HepG2 (cell line): Measurements from ENCODE around the gene LURAP1L. TPM values are rescaled to one million over a fixed set of nuclear protein-coding genes. Genes with fewer than 3 reads are reported as not detected.

Experiments
- ATAC-seq: fragments of 200-7000 bp; cut with Tn5 transposase; 3 replicates; pipeline ENCODE4 v1.9.1; 2020; ENCODE audit warnings: mild to moderate bottlenecking, moderate library complexity
- BruUV-seq: library from RNA; stranded (reverse); fragments of 400-500 nt; replicated peaks from 2 replicates; lab custom pipeline; 2021; lab: Mats Ljungman, UMichigan
- CTCF ChIA-PET: fragments of 300-600 bp; formaldehyde crosslinking; extraction: SDS; loops from one replicate; lab custom pipeline; 2021; ENCODE audit warnings: low total read pairs, inconsistent platforms, low intra/inter-chr PET ratio; lab: Yijun Ruan, JAX
- POLR2A ChIA-PET: fragments of 350-600 bp; sonication (Branson Sonifier 250); formaldehyde crosslinking; loops from one replicate; lab custom pipeline; 2020; ENCODE audit warnings: antibody characterized with exemption, inconsistent platforms; lab: Yijun Ruan, JAX
- DNase-seq: peaks from one replicate; pipeline ENCODE4 v3.0.0-alpha.2; 2015; ENCODE audit warnings: low spot score
- FAIRE-seq: peaks from 3 replicates; lab custom pipeline; 2011; peaks lifted over from hg19 to GRCh38; lab: Jason Lieb, UNC
- H2AFZ ChIP-seq: one replicate; pipeline ENCODE4 v1.6.1; 2011; ENCODE audit warnings: low read length, inconsistent platforms
- H3K27ac ChIP-seq: fragments of 300-600 bp; 3 replicates; pipeline ENCODE4 v1.8.0; 2011; ENCODE audit warnings: mixed run types, mild to moderate bottlenecking, mixed read lengths, low read length, inconsistent platforms; ENCODE audit not compliant: insufficient read depth; ENCODE audit errors: extremely low read length
- H3K27me3 ChIP-seq, 2 experiments: fragments of 200-600 bp in 1 of 2; 2 replicates in 1 of 2; 3 replicates in 1 of 2; pipeline versions ENCODE4 v1.6.0 to v1.8.0; 2011; ENCODE audit warnings: low read length in 2 of 2, mild to moderate bottlenecking in 2 of 2, moderate library complexity in 2 of 2, inconsistent platforms in 1 of 2; ENCODE audit not compliant: insufficient read depth in 2 of 2, control insufficient read depth in 1 of 2
- H3K36me3 ChIP-seq, 2 experiments: fragments of 200-600 bp in 1 of 2; replicated peaks in 1 of 2; 2 replicates in 1 of 2; 3 replicates in 1 of 2; pipeline versions ENCODE4 v1.5.1 to v1.8.0; 2011; ENCODE audit warnings: low read length in 2 of 2, inconsistent platforms in 1 of 2; ENCODE audit not compliant: insufficient read depth in 2 of 2, control insufficient read depth in 1 of 2
- H3K4me1 ChIP-seq: 2 replicates; pipeline ENCODE4 v1.5.1; 2012; ENCODE audit warnings: low read length, inconsistent platforms; ENCODE audit not compliant: insufficient read depth
- H3K4me2 ChIP-seq: 2 replicates; pipeline ENCODE4 v1.6.0; 2011; ENCODE audit warnings: low read depth, low read length, inconsistent platforms
- H3K4me3 ChIP-seq, 3 experiments: fragments of 200-600 bp in 1 of 3; sonication (generic), shearing (Covaris generic) in 1 of 3; replicated peaks in 1 of 3; 2 replicates each; pipeline ENCODE4 v1.5.1; 2011 to 2016; ENCODE audit warnings: low read length in 3 of 3, inconsistent platforms in 2 of 3, low read depth in 2 of 3, mild to moderate bottlenecking in 2 of 3, control low read depth in 1 of 3, mixed read lengths in 1 of 3; ENCODE audit not compliant: insufficient read depth in 1 of 3
- H3K79me2 ChIP-seq: one replicate; pipeline ENCODE4 v1.6.1; 2011; ENCODE audit warnings: low read length, inconsistent platforms; ENCODE audit not compliant: insufficient read depth
- H3K9ac ChIP-seq: 2 replicates; pipeline ENCODE4 v1.6.0; 2011; ENCODE audit warnings: mild to moderate bottlenecking, low read depth, low read length, inconsistent platforms; ENCODE audit not compliant: insufficient read depth
- H3K9me3 ChIP-seq: 2 replicates; pipeline ENCODE4 v1.5.1; 2012; ENCODE audit warnings: mild to moderate bottlenecking, low read length
- H4K20me1 ChIP-seq: 2 replicates; pipeline ENCODE4 v1.6.0; 2011; ENCODE audit warnings: inconsistent platforms, mild to moderate bottlenecking, low read length, moderate library complexity; ENCODE audit not compliant: insufficient read depth
- MEIS1 ChIP-seq: sonication (generic); formaldehyde crosslinking; IDR thresholded peaks from 2 replicates; pipeline ENCODE4 v1.9.0; 2021; ENCODE audit warnings: mild to moderate bottlenecking, missing genetic modification reagents, moderate library complexity, borderline replicate concordance
- SIN3A ChIP-seq: IDR thresholded peaks from 2 replicates; pipeline ENCODE4 v1.6.1; 2011; ENCODE audit warnings: low read depth, mild to moderate bottlenecking, control low read depth, low read length, borderline replicate concordance
- ZBTB7B ChIP-seq: sonication (generic); formaldehyde crosslinking; IDR thresholded peaks from 2 replicates; pipeline ENCODE4 v1.4.0; 2020; ENCODE audit warnings: missing genetic modification reagents
- ZNF205 ChIP-seq: IDR thresholded peaks from 2 replicates; pipeline ENCODE4 v1.6.1; 2018; ENCODE audit warnings: missing biosample characterization, missing genetic modification reagents
- ZNF746 ChIP-seq: sonication (generic); formaldehyde crosslinking; IDR thresholded peaks from 2 replicates; pipeline ENCODE4 v1.8.0; 2022; ENCODE audit warnings: mild to moderate bottlenecking, missing genetic modification reagents
- WGBS: methylation state at CpG from one replicate; pipeline ENCODE4 v1.1.6; 2017; ENCODE audit warnings: low lambda C conversion rate; 5-methylcytosine and 5-hydroxymethylcytosine counted together
- in situ Hi-C: cut with HindIII; loops from 2 replicates; pipeline ENCODE4 v1.10.0; 2017; ENCODE audit warnings: low pct_unique_long_range_greater_than_20kb; ENCODE audit not compliant: extremely low pct_ligation_motif_present
- intact Hi-C: fragments of 100-400 bp; cut with micrococcal nuclease; formaldehyde crosslinking; loops from one replicate; pipeline ENCODE4 v1.10.0; 2022; ENCODE audit not compliant: unreplicated experiment
- polyA plus RNA-seq, 8 experiments: library from polyadenylated mRNA; depleted of rRNA in 3 of 8; stranded (reverse) in 7 of 8; unstranded in 1 of 8; fragments of >200 nt; fragmentation: Illumina TruSeq in 4 of 8; extraction: Trizol in 4 of 8; gene quantifications; 2 replicates each; pipeline versions ENCODE4 v1.2.1 to v1.2.3, GENCODE V29; 2011 to 2016; ENCODE audit warnings: low read depth in 4 of 8, missing spikeins in 1 of 8, mixed read lengths in 1 of 8; ENCODE audit not compliant: insufficient read depth in 1 of 8
- total RNA-seq, 5 experiments: library from RNA; depleted of rRNA; stranded (reverse); fragments of >200 nt; fragmentation: Illumina TruSeq; extraction: Trizol; gene quantifications; 2 replicates each; pipeline ENCODE4 v1.2.3, GENCODE V29; 2016; ENCODE audit warnings: low read depth in 1 of 5
- TF ChIP-seq, protein P1 (sequence below): sonication (generic); formaldehyde crosslinking; IDR thresholded peaks from 2 replicates; pipeline ENCODE4 v1.5.0; 2020; ENCODE audit warnings: mild to moderate bottlenecking, missing genetic modification reagents, moderate library complexity
- TF ChIP-seq, protein P2 (sequence below), 2 experiments: fragments of 450-650 bp in 1 of 2; sonication (generic) in 1 of 2; formaldehyde crosslinking in 1 of 2; IDR thresholded peaks; 2 replicates each; pipeline versions ENCODE4 v1.6.1 to v1.8.0; 2016 to 2022; ENCODE audit warnings: antibody characterized with exemption in 1 of 2, mild to moderate bottlenecking in 1 of 2, missing genetic modification reagents in 1 of 2
- TF ChIP-seq, protein P3 (sequence below): sonication (generic); formaldehyde crosslinking; IDR thresholded peaks from 2 replicates; pipeline ENCODE4 v1.4.0; 2020; ENCODE audit warnings: mild to moderate bottlenecking, missing genetic modification reagents

LURAP1L gene
- total and polyA plus RNA-seq, 2 of the 13 experiments (the other 11 are each of a cell fraction or from before 2014, with no cell fraction given): 6.7 to 16.6 TPM

DNA sequence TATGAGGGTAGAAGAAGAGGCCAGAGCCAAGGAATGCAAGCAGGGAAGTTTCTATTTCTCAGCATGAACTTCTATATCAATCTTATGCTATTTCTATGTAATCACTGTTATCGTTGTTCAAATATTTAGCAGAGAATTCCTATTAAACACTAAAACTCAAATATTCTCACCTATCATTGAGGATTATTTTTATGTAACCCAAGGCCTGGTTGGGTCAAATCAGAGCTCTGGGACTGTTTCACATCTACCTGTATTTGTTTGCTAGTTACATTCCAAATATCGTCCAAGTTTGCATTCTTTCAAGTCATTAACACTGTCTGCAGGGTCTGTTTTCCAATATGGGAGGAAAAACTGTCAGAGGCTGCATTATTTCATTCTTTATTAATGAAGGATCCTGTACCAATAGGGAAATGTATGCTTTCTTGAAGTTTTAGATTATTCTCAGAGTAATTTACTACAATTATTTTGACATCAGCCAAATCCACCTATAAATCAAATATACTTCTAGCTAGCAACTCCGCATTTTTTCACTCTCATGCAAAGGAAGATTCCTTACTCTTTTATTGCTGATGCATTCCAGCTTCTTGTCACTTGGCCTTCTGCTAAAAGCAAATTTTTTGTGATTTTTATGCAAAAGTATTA, 52.2 kb downstream of the LURAP1L start:
- no peaks in the 10 kb centered on the region for H3K79me2 ChIP-seq
- H3K4me3 ChIP-seq: no peak overlapping the region
- no peak overlapping the region for H3K27ac ChIP-seq
- H3K36me3 ChIP-seq: no peaks in the 10 kb centered on the region; a peak in 1 of 5 replicates
- H3K4me2 ChIP-seq: no peak overlapping the region
- ChIA-PET POLR2A (no interaction called here), CTCF (no interaction called here)
- no peak overlapping the region for H3K9ac ChIP-seq
- intact Hi-C loops: no loop called here
- WGBS: 70% methylated on average over 3 of the region's 3 CpGs
- FAIRE-seq (no peak), ATAC-seq (no peak), DNase-seq (no peak)
- no peak overlapping the region for H2AFZ ChIP-seq
- no peaks in the 10 kb centered on the region for H3K27me3 ChIP-seq
- in situ Hi-C loops: no loop called here
- H4K20me1 ChIP-seq: no peaks in the 10 kb centered on the region
- BruUV-seq: no TSS peak
- no peaks in the 10 kb centered on the region for H3K4me1 ChIP-seq
- H3K9me3 ChIP-seq: no peaks in the 10 kb centered on the region
- TF ChIP-seq, protein P1, sequence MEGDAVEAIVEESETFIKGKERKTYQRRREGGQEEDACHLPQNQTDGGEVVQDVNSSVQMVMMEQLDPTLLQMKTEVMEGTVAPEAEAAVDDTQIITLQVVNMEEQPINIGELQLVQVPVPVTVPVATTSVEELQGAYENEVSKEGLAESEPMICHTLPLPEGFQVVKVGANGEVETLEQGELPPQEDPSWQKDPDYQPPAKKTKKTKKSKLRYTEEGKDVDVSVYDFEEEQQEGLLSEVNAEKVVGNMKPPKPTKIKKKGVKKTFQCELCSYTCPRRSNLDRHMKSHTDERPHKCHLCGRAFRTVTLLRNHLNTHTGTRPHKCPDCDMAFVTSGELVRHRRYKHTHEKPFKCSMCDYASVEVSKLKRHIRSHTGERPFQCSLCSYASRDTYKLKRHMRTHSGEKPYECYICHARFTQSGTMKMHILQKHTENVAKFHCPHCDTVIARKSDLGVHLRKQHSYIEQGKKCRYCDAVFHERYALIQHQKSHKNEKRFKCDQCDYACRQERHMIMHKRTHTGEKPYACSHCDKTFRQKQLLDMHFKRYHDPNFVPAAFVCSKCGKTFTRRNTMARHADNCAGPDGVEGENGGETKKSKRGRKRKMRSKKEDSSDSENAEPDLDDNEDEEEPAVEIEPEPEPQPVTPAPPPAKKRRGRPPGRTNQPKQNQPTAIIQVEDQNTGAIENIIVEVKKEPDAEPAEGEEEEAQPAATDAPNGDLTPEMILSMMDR (CRISPR knock-in tag): no peak
- TF ChIP-seq, protein P2, sequence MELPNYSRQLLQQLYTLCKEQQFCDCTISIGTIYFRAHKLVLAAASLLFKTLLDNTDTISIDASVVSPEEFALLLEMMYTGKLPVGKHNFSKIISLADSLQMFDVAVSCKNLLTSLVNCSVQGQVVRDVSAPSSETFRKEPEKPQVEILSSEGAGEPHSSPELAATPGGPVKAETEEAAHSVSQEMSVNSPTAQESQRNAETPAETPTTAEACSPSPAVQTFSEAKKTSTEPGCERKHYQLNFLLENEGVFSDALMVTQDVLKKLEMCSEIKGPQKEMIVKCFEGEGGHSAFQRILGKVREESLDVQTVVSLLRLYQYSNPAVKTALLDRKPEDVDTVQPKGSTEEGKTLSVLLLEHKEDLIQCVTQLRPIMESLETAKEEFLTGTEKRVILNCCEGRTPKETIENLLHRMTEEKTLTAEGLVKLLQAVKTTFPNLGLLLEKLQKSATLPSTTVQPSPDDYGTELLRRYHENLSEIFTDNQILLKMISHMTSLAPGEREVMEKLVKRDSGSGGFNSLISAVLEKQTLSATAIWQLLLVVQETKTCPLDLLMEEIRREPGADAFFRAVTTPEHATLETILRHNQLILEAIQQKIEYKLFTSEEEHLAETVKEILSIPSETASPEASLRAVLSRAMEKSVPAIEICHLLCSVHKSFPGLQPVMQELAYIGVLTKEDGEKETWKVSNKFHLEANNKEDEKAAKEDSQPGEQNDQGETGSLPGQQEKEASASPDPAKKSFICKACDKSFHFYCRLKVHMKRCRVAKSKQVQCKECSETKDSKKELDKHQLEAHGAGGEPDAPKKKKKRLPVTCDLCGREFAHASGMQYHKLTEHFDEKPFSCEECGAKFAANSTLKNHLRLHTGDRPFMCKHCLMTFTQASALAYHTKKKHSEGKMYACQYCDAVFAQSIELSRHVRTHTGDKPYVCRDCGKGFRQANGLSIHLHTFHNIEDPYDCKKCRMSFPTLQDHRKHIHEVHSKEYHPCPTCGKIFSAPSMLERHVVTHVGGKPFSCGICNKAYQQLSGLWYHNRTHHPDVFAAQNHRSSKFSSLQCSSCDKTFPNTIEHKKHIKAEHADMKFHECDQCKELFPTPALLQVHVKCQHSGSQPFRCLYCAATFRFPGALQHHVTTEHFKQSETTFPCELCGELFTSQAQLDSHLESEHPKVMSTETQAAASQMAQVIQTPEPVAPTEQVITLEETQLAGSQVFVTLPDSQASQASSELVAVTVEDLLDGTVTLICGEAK (IDR thresholded peaks at IDR 0.05): no peak
- TF ChIP-seq, protein P2 (CRISPR knock-in tag; IDR thresholded peaks at IDR 0.05): no peak
- TF ChIP-seq MEIS1 (CRISPR knock-in tag) (no peak), ZBTB7B (CRISPR knock-in tag) (no peak), ZNF746 (CRISPR knock-in tag) (no peak), ZNF205 (CRISPR knock-in tag) (no peak), SIN3A (no peak)
- TF ChIP-seq, protein P3, sequence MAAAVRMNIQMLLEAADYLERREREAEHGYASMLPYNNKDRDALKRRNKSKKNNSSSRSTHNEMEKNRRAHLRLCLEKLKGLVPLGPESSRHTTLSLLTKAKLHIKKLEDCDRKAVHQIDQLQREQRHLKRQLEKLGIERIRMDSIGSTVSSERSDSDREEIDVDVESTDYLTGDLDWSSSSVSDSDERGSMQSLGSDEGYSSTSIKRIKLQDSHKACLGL (CRISPR knock-in tag): no peak
